ENCODE data around the gene ARPC4.
"Not testable (repeated sequence)": the region's sequence is repeated elsewhere in the genome, so short reads cannot be mapped to it uniquely, and the experiment has no call there.

Gene ARPC4

DNA sequence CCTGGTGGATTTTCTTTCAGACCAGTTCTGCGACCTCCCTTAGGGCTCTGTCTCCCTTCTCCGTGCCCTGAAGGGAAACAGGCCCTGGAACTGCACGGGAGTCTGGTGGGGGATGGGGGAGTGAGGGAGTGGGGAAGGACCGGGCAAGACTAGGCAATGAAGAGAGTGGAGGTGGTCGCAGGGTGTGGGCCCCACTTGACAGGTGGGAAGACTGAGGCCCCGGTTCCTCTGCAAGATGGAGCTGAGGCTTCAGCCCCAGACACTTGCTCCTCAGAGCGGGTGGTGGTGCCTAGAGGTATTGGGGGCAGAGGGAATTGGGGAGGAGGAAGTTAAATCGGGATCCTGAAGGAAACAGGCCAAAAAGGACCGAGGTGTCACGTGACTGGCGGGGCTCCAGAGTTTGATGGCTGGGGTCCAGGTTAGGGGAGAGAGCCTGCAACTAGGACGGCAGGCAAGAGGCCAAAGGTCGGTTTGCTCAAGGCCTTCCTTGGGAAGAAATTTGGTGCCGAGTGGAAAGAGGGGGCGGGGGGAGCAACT lies 22.5 kb upstream of the ARPC4 start:
- no peak for FAIRE-seq

DNA sequence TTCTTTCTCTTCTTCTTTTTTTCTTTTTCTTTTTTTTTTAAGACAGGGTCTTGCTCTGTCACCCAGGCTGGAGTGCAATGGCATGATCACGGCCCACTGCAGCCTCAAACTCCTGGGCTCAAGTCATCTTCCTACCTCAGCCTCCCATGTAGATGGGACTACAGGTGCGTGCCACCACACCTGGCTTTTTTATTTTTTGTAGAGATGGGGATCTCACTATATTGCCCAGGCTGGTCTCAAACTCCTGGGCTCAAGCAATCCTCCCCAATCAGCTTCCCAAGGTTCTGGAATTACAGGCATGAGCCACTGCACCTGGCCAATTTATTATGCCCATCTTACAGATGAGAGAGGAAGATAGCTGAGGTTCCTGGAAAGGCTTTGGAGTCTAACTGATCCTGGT lies 21.9 kb upstream of the ARPC4 start:
- FAIRE-seq: not testable (repeated sequence)

- no peak for FAIRE-seq
Measured at GRCh38 chr3:9776896-9777693, 15.8 kb upstream of the ARPC4 start.

DNA sequence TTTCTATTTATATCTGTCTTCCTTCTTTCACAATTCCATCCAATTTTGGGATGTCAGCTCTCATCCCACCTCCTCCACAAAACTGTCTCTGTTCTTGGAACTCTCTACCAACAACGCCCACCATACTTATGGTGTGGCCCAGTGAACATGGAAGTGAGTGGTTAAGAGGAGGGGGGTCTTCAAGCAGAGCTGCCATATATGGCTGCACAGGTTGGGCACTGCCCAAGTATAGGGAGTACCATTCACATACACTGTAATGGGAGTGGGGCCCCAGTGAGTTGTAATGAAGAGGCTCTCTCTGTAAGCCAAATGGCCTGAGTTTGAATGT lies 15.2 kb upstream of the ARPC4 start:
- FAIRE-seq: no peak

- FAIRE-seq: no peak
Measured at GRCh38 chr3:9778143-9779074, 14.5 kb upstream of the ARPC4 start.

DNA sequence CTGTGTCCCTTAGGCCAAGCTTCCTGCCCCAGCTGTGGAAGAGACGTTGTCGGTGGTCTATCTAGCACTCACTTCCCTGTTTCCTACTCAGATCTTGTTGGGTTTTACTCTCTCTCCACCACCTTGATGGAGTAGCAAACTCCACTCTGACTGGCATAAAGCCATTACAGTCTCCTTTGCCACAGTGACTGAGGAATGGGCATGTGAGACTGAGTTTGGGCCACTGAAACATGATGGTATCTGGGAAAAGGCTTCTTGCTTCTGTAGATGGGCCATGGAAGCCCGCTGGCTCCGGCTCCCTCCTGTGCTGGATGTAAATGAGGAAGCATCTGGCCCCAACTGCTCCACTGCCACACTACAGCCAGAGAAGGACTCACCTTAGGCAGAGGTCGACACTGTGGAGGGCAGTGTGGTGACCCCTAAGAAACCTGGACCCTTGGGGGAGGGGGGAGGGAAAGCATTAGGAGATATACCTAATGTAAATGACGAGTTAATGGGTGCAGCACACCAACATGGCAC lies 13.7 kb upstream of the ARPC4 start:
- no peak for FAIRE-seq

- FAIRE-seq: no peak
Measured at GRCh38 chr3:9779721-9780457, 13.0 kb upstream of the ARPC4 start.

DNA sequence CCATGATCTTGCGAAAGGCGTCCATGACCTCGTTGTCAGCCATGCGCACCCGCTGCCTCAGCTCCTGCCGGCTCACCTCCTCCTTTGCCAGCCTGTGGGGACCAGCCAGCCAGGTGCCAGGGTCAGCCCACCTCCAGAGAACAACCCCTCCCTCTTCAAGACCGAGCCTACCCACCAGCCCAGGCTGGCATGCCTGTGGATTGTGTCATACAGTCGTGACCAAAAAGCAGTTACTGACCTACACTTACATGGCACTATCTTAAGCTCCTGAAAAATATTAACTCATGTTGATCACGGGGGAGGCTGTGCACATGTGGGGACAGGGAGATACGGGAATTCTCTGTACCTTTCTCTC lies 12.4 kb upstream of the ARPC4 start:
- FAIRE-seq: no peak

- no peak for FAIRE-seq
Measured at GRCh38 chr3:9780910-9781309, 12.0 kb upstream of the ARPC4 start.

GRCh38 chr3:9781551-9781950 lies 11.3 kb upstream of the ARPC4 start:
- FAIRE-seq: no peak

DNA sequence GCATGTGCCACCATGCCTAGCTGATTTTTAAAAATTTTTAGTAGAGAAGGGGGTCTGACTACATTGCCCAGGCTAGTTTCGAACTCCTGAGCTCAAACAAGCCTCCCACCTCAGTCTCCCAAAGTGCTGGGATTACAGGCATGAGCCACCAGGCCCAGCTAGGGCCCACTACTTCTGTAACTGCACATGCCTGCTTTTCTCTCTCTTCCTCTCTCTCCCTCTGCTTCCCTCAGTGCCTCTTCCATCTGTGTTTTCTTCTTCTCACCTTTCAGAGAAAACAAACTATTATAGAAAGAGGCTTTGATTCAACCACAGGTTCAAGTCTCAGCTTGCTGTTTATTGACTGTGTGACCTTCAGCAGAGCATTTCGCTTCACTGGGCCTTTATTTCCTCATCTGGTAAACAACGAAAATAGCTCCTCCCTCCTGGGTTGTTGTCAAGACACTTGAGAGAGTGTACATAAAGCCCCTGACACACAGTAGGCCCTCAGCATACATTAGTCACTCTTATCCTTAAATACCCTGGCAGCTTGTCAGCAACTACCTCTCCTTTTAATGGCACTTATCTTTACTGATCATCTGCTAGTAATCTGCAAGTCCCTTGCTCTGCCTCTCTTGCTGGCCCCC lies 10.8 kb upstream of the ARPC4 start:
- no peak for FAIRE-seq

GRCh38 chr3:9782770-9783169 lies 10.1 kb upstream of the ARPC4 start:
- no peak for FAIRE-seq

- FAIRE-seq: no peak
Measured at GRCh38 chr3:9783954-9784353, 8.9 kb upstream of the ARPC4 start.

- no peak for FAIRE-seq
Measured at GRCh38 chr3:9784965-9785364, 7.9 kb upstream of the ARPC4 start.

DNA sequence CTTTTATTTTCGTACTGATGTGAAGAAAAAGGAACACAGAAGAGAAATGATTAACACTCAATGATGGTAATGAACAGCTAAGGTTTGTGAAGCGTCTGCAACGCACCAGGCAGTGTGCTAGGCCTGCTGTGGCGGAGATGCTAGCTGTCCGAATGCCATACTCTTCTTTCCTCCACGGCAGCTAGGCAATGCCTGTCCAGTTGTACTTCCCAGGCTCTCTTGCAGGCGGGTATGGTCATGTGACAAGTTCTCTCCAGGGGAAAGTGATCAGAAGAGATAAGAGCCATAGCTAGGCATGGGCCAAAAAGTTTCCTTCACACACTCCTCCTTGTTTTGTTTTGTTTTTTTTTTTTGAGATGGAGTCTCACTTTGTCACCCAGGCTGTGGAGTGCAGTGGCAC lies 7.3 kb upstream of the ARPC4 start:
- FAIRE-seq: no peak

- FAIRE-seq: no peak
Measured at GRCh38 chr3:9786209-9786739, 6.6 kb upstream of the ARPC4 start.

- FAIRE-seq: no peak
Measured at GRCh38 chr3:9786825-9787669, 5.8 kb upstream of the ARPC4 start.

- no peak for FAIRE-seq
Measured at GRCh38 chr3:9787714-9788113, 5.2 kb upstream of the ARPC4 start.

GRCh38 chr3:9791127-9791526 lies 1.8 kb upstream of the ARPC4 start:
- no peak for FAIRE-seq

GRCh38 chr3:9791790-9792404 lies 985 bp upstream of the ARPC4 start:
- FAIRE-seq: no peak
